ENCODE measurements around the gene CALCOCO1. TPM values are rescaled to one million over a fixed set of nuclear protein-coding genes. Genes with fewer than 3 reads are reported as not detected.
"Not testable (repeated sequence)": the region's sequence is repeated elsewhere in the genome, so short reads cannot be mapped to it uniquely, and the experiment has no call there.

The CALCOCO1 gene
- polyA plus RNA-seq, 1 donor from 2014 or later, result 52.0 TPM

DNA sequence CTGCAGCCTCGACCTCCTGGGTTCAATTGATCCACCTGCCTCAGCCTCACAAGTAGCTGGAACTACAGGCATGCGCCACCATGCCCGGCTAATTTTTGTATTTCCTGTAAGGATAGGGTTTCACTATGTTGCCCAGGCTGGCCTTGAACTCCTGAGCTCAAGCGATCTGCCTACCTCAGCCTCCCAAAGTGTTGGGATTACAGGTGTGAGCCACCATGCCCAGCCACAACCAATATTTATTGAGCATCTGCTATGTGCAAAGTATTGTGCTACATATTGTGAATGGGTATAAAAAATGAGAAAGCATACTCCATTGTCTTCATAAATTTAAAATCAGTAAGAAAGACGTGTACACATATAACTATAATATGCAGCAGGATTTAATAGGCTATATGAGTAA is 47.2 kb downstream of the CALCOCO1 start:
- H3K27me3 Mint-ChIP-seq, result peaks cover 28% of the 10 kb centered on the region
- H3K27ac Mint-ChIP-seq, H3K36me3 Mint-ChIP-seq: not testable (repeated sequence)

DNA sequence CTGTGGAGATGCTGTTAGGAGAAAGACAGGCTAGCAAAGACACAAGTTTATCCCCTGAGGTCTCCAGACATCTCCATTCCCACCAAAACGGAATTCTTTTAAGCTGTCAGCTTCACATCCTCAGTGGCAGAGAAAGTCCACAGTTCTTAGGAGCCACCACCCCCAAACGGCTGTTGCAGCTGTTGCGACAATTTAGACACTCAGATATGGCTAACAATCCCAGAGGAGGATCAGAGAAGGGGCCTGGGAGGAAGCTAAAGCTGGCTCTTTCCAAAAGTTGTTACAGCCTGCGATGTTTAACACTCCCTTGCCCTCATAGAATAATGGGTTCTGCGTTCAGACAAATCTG is 49.5 kb downstream of the CALCOCO1 start:
- peaks cover 0 to 2% (median 0%) of the 10 kb centered on the region in 3 donors for H3K9me3 Mint-ChIP-seq

More for the DNA sequence above, 47.2 kb downstream of the CALCOCO1 start:
- H3K4me1 Mint-ChIP-seq, H3K4me3 Mint-ChIP-seq, H3K9me3 Mint-ChIP-seq: not testable (repeated sequence)

DNA sequence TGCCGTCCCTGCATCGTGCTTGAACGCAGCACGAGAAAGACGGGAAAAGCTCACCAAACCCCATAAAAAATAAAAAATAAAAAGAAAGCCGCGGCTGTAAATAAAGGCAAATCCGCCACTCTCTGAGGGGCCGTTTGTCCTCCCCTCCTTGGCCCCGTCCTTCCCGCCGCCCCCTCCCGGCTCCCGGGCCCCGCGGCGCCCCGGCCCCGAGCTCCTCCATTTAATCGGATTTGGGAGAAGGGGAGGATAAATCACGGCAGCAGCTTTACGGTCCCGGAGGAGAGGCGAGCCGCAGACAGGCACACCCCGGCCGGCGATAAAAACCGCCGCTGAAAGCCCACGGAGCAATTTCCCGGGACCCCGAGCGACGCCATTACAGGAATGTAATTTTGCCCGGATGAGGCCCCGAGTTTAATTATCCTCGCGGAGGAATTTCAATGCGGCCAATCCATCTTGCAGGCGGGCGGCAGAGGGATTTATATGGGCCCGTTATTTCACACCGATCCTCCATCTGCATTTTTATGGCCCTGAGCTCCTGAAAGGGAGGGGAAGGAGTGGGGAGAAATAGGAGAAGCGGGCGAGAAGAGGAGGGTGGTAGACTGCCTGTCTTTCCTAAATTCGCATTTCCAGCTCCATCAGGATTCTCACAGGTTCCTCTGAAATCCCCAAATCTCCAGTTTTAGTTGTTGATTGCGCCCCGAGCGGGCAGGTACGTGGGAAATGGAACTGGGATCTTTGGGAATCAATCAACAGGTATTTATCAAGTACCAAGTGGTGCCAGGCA is 50.0 kb downstream of the CALCOCO1 start:
- Mint-ChIP-seq H3K36me3 (no peaks in the 10 kb centered on the region), H3K27ac (peak overlapping the region in 2 of 3 donors; percentile 26 to 47), H3K4me3 (peak overlapping the region; percentile 87 to 99 (median 99)), H3K9me3 (peaks cover 0 to 2% (median 0%) of the 10 kb centered on the region in 3 donors), H3K4me1 (peaks cover 0 to 17% (median 13%) of the 10 kb centered on the region in 3 donors), H3K27me3 (peaks cover 26% of the 10 kb centered on the region)

More for the DNA sequence above, 49.5 kb downstream of the CALCOCO1 start:
- Mint-ChIP-seq H3K27ac (peak overlapping the region in 1 of 3 donors; percentile 26), H3K4me1 (peaks cover 0 to 17% (median 13%) of the 10 kb centered on the region in 3 donors), H3K36me3 (no peaks in the 10 kb centered on the region), H3K4me3 (peak overlapping the region; percentile 44 to 99 (median 84)), H3K27me3 (peaks cover 26% of the 10 kb centered on the region)

DNA sequence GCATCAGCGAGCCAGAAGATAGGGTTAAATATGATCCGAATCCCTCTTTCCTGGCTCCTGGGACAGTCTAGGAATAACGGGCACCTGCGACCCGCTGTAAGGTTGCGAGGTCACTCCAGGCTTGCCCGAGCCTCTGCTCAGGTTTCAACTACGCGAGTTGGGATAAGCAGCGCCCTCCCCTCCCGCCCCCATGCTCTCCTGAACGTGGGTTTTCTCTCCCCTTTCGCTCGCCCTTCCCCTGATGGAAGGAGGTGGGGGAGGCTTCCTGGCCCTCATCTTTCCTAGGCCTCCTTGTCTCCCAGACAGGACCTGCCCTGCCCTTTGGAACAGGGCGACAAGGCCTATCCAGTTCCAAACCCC is 50.6 kb downstream of the CALCOCO1 start:
- Mint-ChIP-seq H3K27ac (peak overlapping the region in 2 of 3 donors; percentile 47 to 98), H3K9me3 (peaks cover 0 to 2% (median 0%) of the 10 kb centered on the region in 3 donors), H3K27me3 (peaks cover 26% of the 10 kb centered on the region), H3K4me3 (peak overlapping the region; percentile 87 to 99 (median 99)), H3K36me3 (no peaks in the 10 kb centered on the region), H3K4me1 (peaks cover 0 to 17% (median 13%) of the 10 kb centered on the region in 3 donors)

DNA sequence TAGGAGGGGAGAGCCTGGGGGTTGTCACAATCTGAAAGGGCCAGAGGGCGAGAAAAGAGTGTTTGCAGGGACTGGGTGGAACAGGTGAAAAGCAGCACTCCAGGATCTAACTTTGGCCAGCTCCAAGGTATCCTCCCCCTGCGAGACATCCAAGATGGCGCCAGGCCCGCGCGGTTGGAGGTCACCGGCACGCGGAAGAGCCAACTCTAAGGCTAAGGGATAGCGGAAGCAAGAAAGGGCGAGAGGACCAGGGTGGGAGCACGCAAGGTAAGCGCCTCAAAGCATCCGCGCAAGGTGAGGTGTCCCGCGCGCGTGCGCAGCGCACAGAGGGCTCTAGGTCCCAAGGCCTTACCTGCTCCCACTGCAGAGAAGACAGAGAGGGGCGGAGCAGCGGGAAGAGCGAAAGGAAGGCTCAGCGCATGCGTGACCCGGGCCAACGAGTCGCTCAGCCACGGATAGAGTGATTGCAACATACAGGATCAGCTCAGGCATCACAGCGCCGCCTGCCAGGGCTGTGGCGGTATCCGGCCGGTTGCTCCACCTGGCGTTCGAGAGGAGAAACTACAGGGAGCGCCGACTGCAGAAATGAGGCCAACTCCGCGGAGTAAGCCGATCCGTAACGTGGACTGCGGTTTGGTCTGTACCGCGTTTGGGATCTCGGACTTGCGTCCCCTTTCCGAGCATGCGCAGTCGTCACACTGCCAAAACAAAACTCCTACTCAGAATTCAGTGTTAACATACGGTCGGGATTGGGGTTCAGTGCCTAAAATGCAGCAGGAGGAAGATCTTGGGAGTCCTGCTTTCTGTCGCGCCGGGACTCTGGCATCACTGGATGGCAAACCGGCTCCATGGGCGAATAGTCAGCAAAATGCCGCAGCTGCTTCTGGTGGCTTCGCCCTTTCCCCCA is 51.3 kb downstream of the CALCOCO1 start, which contains the start of gene ATP5MC2:
ATP5MC2 (minus strand) TSS at position 383 of the 907 bp plus-strand sequence. CDS start 3,469 bp downstream, outside the sequence.
- Mint-ChIP-seq H3K9me3 (peaks cover 0 to 2% (median 0%) of the 10 kb centered on the region in 3 donors), H3K36me3 (no peaks in the 10 kb centered on the region), H3K27me3 (peaks cover 26% of the 10 kb centered on the region), H3K27ac (peak within 1 kb of the TSS; percentile 47 to 98 (median 94)), H3K4me1 (peaks cover 0 to 21% (median 13%) of the 10 kb centered on the region in 3 donors), H3K4me3 (peak within 1 kb of the TSS; percentile 87 to 99 (median 99))

DNA sequence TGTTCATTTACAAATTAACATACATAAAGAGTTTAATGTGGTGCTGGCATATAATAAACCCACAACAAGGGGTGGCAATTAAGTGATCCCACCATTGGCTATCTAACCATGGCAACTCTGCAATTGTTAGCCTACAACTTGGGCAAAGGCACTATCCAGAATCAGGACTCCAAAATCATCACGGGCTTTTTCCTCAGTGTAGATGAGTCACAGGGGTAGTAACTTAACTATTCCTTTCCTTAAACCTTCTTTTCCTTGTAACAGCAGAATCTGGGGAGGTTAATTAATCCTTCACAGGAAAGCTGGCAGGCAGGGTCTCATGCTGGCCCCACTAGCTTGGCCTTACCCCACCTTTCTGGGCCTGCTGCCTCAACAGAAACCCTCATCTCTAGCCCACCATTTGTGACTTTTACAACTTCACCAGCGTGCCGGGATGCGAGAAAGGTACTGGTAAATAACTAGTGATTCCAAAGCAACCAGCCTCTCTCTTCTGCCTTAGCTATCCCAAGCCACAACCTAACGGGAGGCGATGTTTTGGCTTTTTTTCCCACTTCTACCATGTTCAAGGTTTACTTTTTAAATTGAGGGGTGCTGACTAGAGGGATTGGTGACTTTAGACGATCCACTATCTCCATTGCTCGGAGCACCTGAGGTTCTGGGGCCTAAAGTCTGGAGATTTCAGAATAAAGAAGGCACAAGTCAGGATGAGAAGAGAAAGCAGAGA is 52.1 kb downstream of the CALCOCO1 start:
- peak overlapping the region; percentile 47 to 98 (median 94) for H3K27ac Mint-ChIP-seq

DNA sequence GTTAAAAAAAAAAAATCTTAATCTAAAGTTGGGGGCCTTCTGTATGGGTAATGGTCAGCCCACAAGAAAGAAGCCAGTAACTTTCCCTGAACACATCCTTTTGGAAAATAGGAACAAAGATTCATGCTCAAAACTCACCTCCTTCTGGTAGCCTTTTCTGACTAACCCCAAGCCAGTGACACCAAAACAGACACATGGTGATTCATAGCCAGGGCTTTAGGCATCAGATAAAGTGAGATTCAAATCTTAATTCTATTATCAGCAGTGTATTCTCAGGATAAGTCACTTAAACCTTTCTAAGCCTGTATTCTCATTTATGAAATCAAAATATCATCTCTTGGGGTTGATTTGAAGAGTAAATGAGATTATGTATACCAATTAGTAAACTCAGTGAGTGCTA is 56.3 kb downstream of the CALCOCO1 start:
- Mint-ChIP-seq H3K27me3 (no peaks in the 10 kb centered on the region), H3K4me3 (peak overlapping the region in 1 of 4 donors; percentile 21), H3K4me1 (peaks cover 0 to 21% (median 10%) of the 10 kb centered on the region in 3 donors), H3K36me3 (peaks cover 2% of the 10 kb centered on the region), H3K9me3 (no peaks in the 10 kb centered on the region), H3K27ac (no peak overlapping the region)

More for the DNA sequence above, 52.1 kb downstream of the CALCOCO1 start:
- no peaks in the 10 kb centered on the region for H3K36me3 Mint-ChIP-seq
- H3K4me3 Mint-ChIP-seq, result peak overlapping the region; percentile 87 to 99 (median 99)
- H3K9me3 Mint-ChIP-seq, result peaks cover 0 to 2% (median 0%) of the 10 kb centered on the region in 3 donors
- peaks cover 0 to 21% (median 13%) of the 10 kb centered on the region in 3 donors for H3K4me1 Mint-ChIP-seq
- peaks cover 24% of the 10 kb centered on the region for H3K27me3 Mint-ChIP-seq

DNA sequence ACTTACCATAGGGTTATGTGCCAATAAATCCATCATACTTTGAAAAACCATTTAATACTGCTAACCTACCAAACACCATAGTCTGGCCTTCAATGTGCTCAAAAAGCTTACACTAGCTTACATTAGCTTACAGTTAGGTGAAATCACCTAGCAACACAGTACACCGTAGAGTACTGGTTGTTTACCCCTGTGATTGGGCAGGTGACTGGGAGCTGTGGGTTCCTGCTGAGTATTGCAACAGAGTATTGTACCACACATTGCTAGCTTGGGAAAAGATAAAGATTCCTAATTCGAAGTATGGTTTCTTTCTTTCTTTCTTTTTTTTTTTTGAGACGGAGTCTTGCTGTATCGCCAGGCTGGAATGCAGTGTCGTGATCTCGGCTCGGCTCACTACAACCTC is 56.9 kb downstream of the CALCOCO1 start:
- no peaks in the 10 kb centered on the region for H3K27me3 Mint-ChIP-seq
- peaks cover 2% of the 10 kb centered on the region for H3K36me3 Mint-ChIP-seq
- H3K9me3 Mint-ChIP-seq, result no peaks in the 10 kb centered on the region
- peaks cover 0 to 21% (median 9%) of the 10 kb centered on the region in 3 donors for H3K4me1 Mint-ChIP-seq
- no peak overlapping the region for H3K4me3 Mint-ChIP-seq
- peak overlapping the region in 1 of 3 donors; percentile 59 for H3K27ac Mint-ChIP-seq

DNA sequence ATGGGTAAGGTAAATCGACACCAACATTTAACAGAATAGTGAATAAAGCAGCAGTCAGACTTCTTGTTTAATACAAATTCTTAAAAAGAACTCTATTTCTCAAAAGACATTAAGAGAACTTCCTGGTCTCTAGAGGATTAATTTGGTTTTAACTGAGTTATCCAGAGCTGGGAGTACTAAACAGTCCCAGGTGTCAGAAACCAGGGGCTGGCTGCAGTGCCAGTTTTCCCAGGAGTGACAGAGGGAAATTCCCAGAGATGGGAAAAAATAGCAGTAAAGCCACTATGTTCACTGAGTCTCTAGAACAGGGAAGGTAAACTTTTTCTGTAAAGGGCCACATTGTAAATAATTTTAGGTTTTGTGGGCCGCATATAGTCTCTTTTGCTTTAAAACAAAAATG is 60.2 kb downstream of the CALCOCO1 start:
- Mint-ChIP-seq H3K4me3 (no peak overlapping the region), H3K4me1 (peaks cover 0 to 4% (median 0%) of the 10 kb centered on the region in 3 donors), H3K9me3 (no peaks in the 10 kb centered on the region), H3K27ac (no peak overlapping the region), H3K27me3 (no peaks in the 10 kb centered on the region), H3K36me3 (peaks cover 9% of the 10 kb centered on the region)

DNA sequence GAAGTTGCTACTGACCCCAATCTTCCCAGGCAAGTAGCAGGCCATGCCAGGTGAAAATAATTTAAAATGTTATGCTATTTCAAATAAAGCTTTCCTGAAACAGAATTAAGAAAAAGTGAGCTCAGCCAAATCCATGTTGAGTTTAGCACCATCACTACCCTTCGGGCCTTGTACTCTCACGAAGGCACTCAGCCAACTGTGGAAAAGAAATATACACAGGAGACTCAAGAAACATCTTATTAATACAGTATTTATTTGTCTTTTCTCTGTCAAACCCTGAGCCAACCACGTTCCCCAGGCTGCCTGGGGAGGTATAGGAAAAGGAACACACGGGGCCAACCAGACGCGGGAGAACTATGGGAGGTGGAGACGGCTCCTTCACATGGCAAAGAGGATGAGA is 62.3 kb downstream of the CALCOCO1 start:
- Mint-ChIP-seq H3K36me3 (peaks cover 13% of the 10 kb centered on the region), H3K27ac (no peak overlapping the region), H3K27me3 (no peaks in the 10 kb centered on the region), H3K4me3 (no peak overlapping the region), H3K4me1 (no peaks in the 10 kb centered on the region), H3K9me3 (no peaks in the 10 kb centered on the region)

DNA sequence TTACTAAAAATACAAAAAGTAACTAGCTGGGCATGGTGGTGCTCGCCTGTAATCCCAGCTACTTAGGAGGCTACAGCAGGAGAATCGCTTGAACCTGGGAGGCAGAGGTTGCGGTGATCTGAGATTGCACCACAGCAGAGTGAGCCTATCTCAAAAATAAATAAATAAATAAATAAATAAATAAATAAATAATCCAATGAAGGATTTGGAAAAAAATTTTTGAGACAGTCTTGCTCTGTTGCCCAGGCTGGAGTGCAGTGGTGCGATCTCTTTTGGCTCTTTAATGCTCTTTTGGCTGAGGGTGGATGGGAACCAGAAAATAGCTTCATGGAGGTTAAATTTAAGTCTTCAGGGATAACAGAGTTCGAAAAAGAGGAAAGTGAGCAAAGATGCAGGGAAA is 63.1 kb downstream of the CALCOCO1 start:
- Mint-ChIP-seq H3K27ac (peak overlapping the region in 1 of 3 donors; percentile 71), H3K36me3 (peaks cover 13% of the 10 kb centered on the region)

DNA sequence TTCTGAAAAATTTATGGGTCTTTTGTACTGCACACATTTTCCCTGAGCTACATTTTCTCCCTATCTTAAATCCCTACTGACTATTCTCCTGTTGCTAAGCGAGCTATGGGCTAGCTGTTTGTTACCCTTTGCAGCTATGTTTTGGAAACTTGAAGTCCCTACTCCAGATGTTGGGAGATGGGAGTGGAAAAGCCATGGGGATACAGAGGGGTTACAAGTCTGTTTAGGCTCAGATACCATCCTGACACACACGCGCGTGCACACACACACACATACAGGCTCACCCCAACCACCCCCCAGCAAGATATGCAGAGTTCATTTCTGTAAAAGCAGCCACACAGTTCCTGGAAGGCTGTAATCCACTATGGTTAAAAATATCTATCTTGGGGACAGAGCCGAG is 67.2 kb downstream of the CALCOCO1 start:
- H3K36me3 Mint-ChIP-seq, result peaks cover 9% of the 10 kb centered on the region

More for the DNA sequence above, 63.1 kb downstream of the CALCOCO1 start:
- H3K4me1 Mint-ChIP-seq, result no peaks in the 10 kb centered on the region
- no peak overlapping the region for H3K4me3 Mint-ChIP-seq
- no peaks in the 10 kb centered on the region for H3K9me3 Mint-ChIP-seq
- no peaks in the 10 kb centered on the region for H3K27me3 Mint-ChIP-seq

DNA sequence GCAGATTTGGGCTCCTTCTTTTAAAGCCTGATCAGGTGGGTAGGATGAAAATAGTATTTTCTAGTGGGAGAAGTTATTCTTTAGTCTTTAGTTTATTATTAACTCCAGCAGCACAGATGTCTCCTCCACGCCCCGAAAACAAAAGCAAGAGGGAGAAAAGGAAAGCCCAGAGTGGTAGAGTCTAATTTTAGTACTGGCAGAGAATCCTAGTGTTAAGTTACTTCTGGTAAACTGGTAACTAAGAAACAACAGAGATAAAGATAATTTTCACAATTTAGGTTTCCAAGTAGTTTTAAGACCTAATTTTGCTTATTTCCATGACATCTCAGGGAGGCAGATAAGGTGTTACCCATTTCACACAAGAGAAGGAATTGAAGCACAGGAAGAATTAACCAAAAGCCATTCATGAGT is 67.7 kb downstream of the CALCOCO1 start:
- Mint-ChIP-seq H3K36me3 (peaks cover 9% of the 10 kb centered on the region), H3K27ac (no peak overlapping the region), H3K4me1 (no peaks in the 10 kb centered on the region), H3K27me3 (no peaks in the 10 kb centered on the region), H3K4me3 (no peak overlapping the region), H3K9me3 (no peaks in the 10 kb centered on the region)

More for the DNA sequence above, 67.2 kb downstream of the CALCOCO1 start:
- no peaks in the 10 kb centered on the region for H3K9me3 Mint-ChIP-seq
- H3K27me3 Mint-ChIP-seq, result no peaks in the 10 kb centered on the region
- H3K27ac Mint-ChIP-seq, result no peak overlapping the region
- no peaks in the 10 kb centered on the region for H3K4me1 Mint-ChIP-seq
- no peak overlapping the region for H3K4me3 Mint-ChIP-seq

DNA sequence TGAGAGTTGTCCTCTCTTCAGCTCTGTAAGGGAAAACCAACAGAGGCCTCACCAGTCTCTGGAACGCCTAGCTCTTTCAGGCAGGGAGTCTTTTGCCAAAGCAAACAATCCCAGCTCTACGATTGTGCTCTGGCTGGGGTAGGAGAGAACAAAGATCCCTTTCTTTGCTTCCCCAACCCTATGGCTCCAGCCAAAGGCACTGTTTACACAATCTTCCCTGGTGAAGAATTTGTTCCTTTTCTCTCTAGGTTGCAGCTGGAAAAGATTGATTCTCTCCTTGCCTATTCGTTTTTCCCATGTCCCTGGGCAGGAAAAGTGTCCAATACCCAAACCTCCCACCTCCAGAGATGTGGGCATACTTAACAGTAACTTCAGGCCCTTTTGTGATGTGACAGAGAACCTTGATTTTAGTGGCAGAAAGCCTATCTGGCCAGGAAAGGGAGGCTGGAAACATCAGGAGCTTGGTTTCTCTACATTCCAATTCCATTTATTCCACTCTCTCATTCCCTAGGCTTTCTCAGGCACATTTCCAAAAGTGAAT is 68.2 kb downstream of the CALCOCO1 start:
- Mint-ChIP-seq H3K36me3 (peaks cover 9% of the 10 kb centered on the region), H3K9me3 (no peaks in the 10 kb centered on the region), H3K27ac (peak overlapping the region in 1 of 3 donors; percentile 36), H3K4me3 (no peak overlapping the region), H3K4me1 (no peaks in the 10 kb centered on the region), H3K27me3 (no peaks in the 10 kb centered on the region)

Data from IgD-negative memory B cell (primary cell).